Stimulated activated CD8-positive, alpha-beta memory T cell treated with anti-CD3 and anti-CD28 coated beads, Interleukin-2, amount 100 ng/mL, for 1 hour (primary cell): ENCODE data around the gene CPA4.

ENCODE experiments used
- DNase-seq, 2 donors: peaks; one replicate each; pipeline ENCODE4 v3.0.0-alpha.2; 2020; ENCODE audit warnings: low read depth in 2 of 2

CPA4 gene

GRCh38 chr7:130344271-130344866 lies 51.4 kb downstream of the CPA4 start, which contains the start of gene CPA5:
TSS of gene CPA5 (plus strand) at chr7:130344816. CDS start at chr7:130346486, 1,670 bp downstream.
- no peak for DNase-seq

- no peak for DNase-seq
Measured at GRCh38 chr7:130345136-130345535, 52.2 kb downstream of the CPA4 start.

GRCh38 chr7:130345725-130346124 lies 52.8 kb downstream of the CPA4 start:
- DNase-seq: no peak

GRCh38 chr7:130346177-130346905 lies 53.4 kb downstream of the CPA4 start:
- no peak for DNase-seq

- DNase-seq: no peak
Measured at GRCh38 chr7:130346941-130347340, 54.0 kb downstream of the CPA4 start.

GRCh38 chr7:130349911-130350782 lies 57.2 kb downstream of the CPA4 start:
- no peak for DNase-seq

- DNase-seq: no peak
Measured at GRCh38 chr7:130350945-130351790, 58.2 kb downstream of the CPA4 start.

- no peak for DNase-seq
Measured at GRCh38 chr7:130351791-130352090, 58.8 kb downstream of the CPA4 start.

- DNase-seq: no peak
Measured at GRCh38 chr7:130352194-130353074, 59.5 kb downstream of the CPA4 start.

- no peak for DNase-seq
Measured at GRCh38 chr7:130353196-130353595, 60.2 kb downstream of the CPA4 start.

GRCh38 chr7:130356121-130356875 lies 63.3 kb downstream of the CPA4 start:
- no peak for DNase-seq

GRCh38 chr7:130356876-130357611 lies 64.1 kb downstream of the CPA4 start:
- no peak for DNase-seq

GRCh38 chr7:130358471-130358870 lies 65.5 kb downstream of the CPA4 start:
- no peak for DNase-seq

GRCh38 chr7:130359276-130359857 lies 66.4 kb downstream of the CPA4 start:
- DNase-seq: no peak

GRCh38 chr7:130360518-130360917 lies 67.6 kb downstream of the CPA4 start:
- no peak for DNase-seq

- no peak for DNase-seq
Measured at GRCh38 chr7:130361681-130362080, 68.7 kb downstream of the CPA4 start.

- DNase-seq: no peak
Measured at GRCh38 chr7:130362251-130362816, 69.4 kb downstream of the CPA4 start.

- no peak for DNase-seq
Measured at GRCh38 chr7:130363026-130363847, 70.3 kb downstream of the CPA4 start.
